NCI-H82 (cell line): Measurements from ENCODE around the gene POLA2.
"Not testable (repeated sequence)": the region's sequence is repeated elsewhere in the genome, so short reads cannot be mapped to it uniquely, and the experiment has no call there.

ENCODE experiments used
- DNase-seq: peaks from one replicate; lab custom pipeline; 2025; lab: John Stamatoyannopoulos, UW

The POLA2 gene

GRCh38 chr11:65242389-65242788 is 19.4 kb upstream of the POLA2 start:
- DNase-seq: no peak

GRCh38 chr11:65243797-65244196 is 18.0 kb upstream of the POLA2 start:
- no peak for DNase-seq

GRCh38 chr11:65245046-65245445 is 16.7 kb upstream of the POLA2 start:
- not testable (repeated sequence) for DNase-seq

GRCh38 chr11:65246506-65246905 is 15.3 kb upstream of the POLA2 start:
- no peak for DNase-seq

GRCh38 chr11:65248184-65248710 is 13.5 kb upstream of the POLA2 start:
- not testable (repeated sequence) for DNase-seq

GRCh38 chr11:65251476-65251875 is 10.3 kb upstream of the POLA2 start:
- DNase-seq: no peak

- no peak for DNase-seq
Observed at GRCh38 chr11:65254724-65255123, 7.0 kb upstream of the POLA2 start.

GRCh38 chr11:65258988-65259387 is 2.8 kb upstream of the POLA2 start:
- no peak for DNase-seq

GRCh38 chr11:65260302-65260701 is 1.5 kb upstream of the POLA2 start:
- no peak for DNase-seq

GRCh38 chr11:65260756-65261590 is 789 bp upstream of the POLA2 start:
- no peak for DNase-seq

GRCh38 chr11:65262381-65262680 is 569 bp downstream of the POLA2 start:
- DNase-seq: no peak

- no peak for DNase-seq
Observed at GRCh38 chr11:65262776-65263175, 1.0 kb downstream of the POLA2 start.

- not testable (repeated sequence) for DNase-seq
Observed at GRCh38 chr11:65264747-65265146, 3.0 kb downstream of the POLA2 start.

- DNase-seq: peak; percentile 58
Observed at GRCh38 chr11:65266210-65266609, 4.4 kb downstream of the POLA2 start.

GRCh38 chr11:65274735-65275682 is 13.2 kb downstream of the POLA2 start:
- peak; percentile 89 for DNase-seq

GRCh38 chr11:65275906-65276305 is 14.1 kb downstream of the POLA2 start:
- no peak for DNase-seq

GRCh38 chr11:65277631-65278277 is 16.0 kb downstream of the POLA2 start:
- DNase-seq: peak; percentile 84

GRCh38 chr11:65278356-65278755 is 16.6 kb downstream of the POLA2 start:
- DNase-seq: no peak

GRCh38 chr11:65279279-65279678 is 17.5 kb downstream of the POLA2 start:
- DNase-seq: no peak

- DNase-seq: no peak
Observed at GRCh38 chr11:65279741-65280440, 18.1 kb downstream of the POLA2 start.

GRCh38 chr11:65280646-65281045 is 18.9 kb downstream of the POLA2 start:
- DNase-seq: no peak

- DNase-seq: no peak
Observed at GRCh38 chr11:65286686-65287085, 24.9 kb downstream of the POLA2 start.
